Mucosa of descending colon (tissue), 3 donors: Measurements from ENCODE around the gene SOHLH1. TPM values are rescaled to one million over a fixed set of nuclear protein-coding genes. Genes with fewer than 3 reads are reported as not detected.

Source experiments
- ATAC-seq: fragments of 200-7000 bp; cut with Tn5 transposase; one replicate; pipeline ENCODE4 v1.9.1; 2020; ENCODE audit warnings: mild to moderate bottlenecking, moderate library complexity
- DNase-seq, 3 donors: peaks; one replicate each; pipeline ENCODE4 v3.0.0-alpha.2; 2020
- H3K36me3 ChIP-seq: fragments of 200-600 bp; one replicate; pipeline ENCODE4 v1.8.0; 2021; ENCODE audit warnings: low read depth, mild to moderate bottlenecking
- H3K4me1 ChIP-seq: fragments of 200-600 bp; one replicate; pipeline ENCODE4 v1.8.0; 2021; ENCODE audit warnings: low read depth, mild to moderate bottlenecking
- H3K4me3 ChIP-seq: fragments of 200-600 bp; one replicate; pipeline ENCODE4 v1.8.0; 2021; ENCODE audit warnings: mild to moderate bottlenecking
- H3K9me3 ChIP-seq: fragments of 200-600 bp; one replicate; pipeline ENCODE4 v1.8.0; 2021; ENCODE audit warnings: mild to moderate bottlenecking
- CTCF ChIP-seq: fragments of 200-600 bp; IDR thresholded peaks from one replicate; pipeline ENCODE4 v1.8.0; 2022; ENCODE audit warnings: antibody characterized with exemption, mild to moderate bottlenecking
- intact Hi-C, 2 donors: fragments of 100-400 bp; cut with DNase I in 1 of 2; cut with micrococcal nuclease in 1 of 2; formaldehyde crosslinking; loops; one replicate each; pipeline versions ENCODE4 v1.11.0 to v1.11.1; 2022; cut with DNase I, micrococcal nuclease
- total RNA-seq, 3 donors: library from RNA; stranded (reverse); fragmentation: NEBNext Ultra II Directional in 2 of 3; extraction: Animal tissue kit (Norgen Biotek cat#: 25700) in 2 of 3; gene quantifications; one replicate each; pipeline versions ENCODE4 v1.2.1 to v1.2.4, GENCODE V29; 2021 to 2023
- donor health status: DM: no; HTN: no; CAD: no; lungs with moderate emphysema.
- donor health status: DM: no; HTN: no; CAD: no.
- donor health status: DM: no; HTN: yes; CAD: no.

SOHLH1 gene
- total RNA-seq, 3 donors from 2014 or later, result not detected

- Histone ChIP-seq H3K4me1 (no peaks in the 10 kb centered on the region), H3K4me3 (no peak overlapping the region), H3K9me3 (no peaks in the 10 kb centered on the region), H3K36me3 (no peaks in the 10 kb centered on the region)
- intact Hi-C loops, result no loop called here
- ATAC-seq (no peak), DNase-seq (no peak)
- no peak for TF ChIP-seq CTCF
Measured at GRCh38 chr9:135711881-135712280, 12.6 kb upstream of the SOHLH1 start.

- DNase-seq (no peak), ATAC-seq (no peak)
- Histone ChIP-seq H3K9me3 (no peaks in the 10 kb centered on the region), H3K4me1 (no peaks in the 10 kb centered on the region), H3K4me3 (no peak overlapping the region), H3K36me3 (no peaks in the 10 kb centered on the region)
- TF ChIP-seq CTCF, result no peak
- intact Hi-C loops, result no loop called here
Measured at GRCh38 chr9:135711391-135711790, 12.1 kb upstream of the SOHLH1 start.

- ATAC-seq (no peak), DNase-seq (no peak)
- intact Hi-C loops, result no loop called here
- H3K36me3 ChIP-seq, result no peaks in the 10 kb centered on the region
- no peak for TF ChIP-seq CTCF
- H3K4me3 ChIP-seq, result no peak overlapping the region
- no peaks in the 10 kb centered on the region for H3K9me3 ChIP-seq
- no peaks in the 10 kb centered on the region for H3K4me1 ChIP-seq
Measured at GRCh38 chr9:135708164-135708563, 8.9 kb upstream of the SOHLH1 start.

GRCh38 chr9:135707252-135708138, 8.2 kb upstream of the SOHLH1 start:
- TF ChIP-seq CTCF, result no peak
- no peaks in the 10 kb centered on the region for H3K36me3 ChIP-seq
- H3K4me3 ChIP-seq, result no peak overlapping the region
- no peaks in the 10 kb centered on the region for H3K4me1 ChIP-seq
- no peak for DNase-seq
- no peak for ATAC-seq
- intact Hi-C loops, result no loop called here
- no peaks in the 10 kb centered on the region for H3K9me3 ChIP-seq

GRCh38 chr9:135706288-135706687, 7.0 kb upstream of the SOHLH1 start:
- H3K4me1 ChIP-seq, result peaks cover 4% of the 10 kb centered on the region
- DNase-seq (no peak), ATAC-seq (no peak)
- no peak for TF ChIP-seq CTCF
- no peaks in the 10 kb centered on the region for H3K36me3 ChIP-seq
- H3K4me3 ChIP-seq, result no peak overlapping the region
- H3K9me3 ChIP-seq, result no peaks in the 10 kb centered on the region
- intact Hi-C loops, result no loop called here
